A673 (cell line): Measurements from ENCODE around the gene SCMH1.

Experiments
- EZH2 ChIP-seq: fragments of 200-600 bp; sonication (generic); IDR thresholded peaks from 2 replicates; pipeline ENCODE4 v1.6.1; 2017; ENCODE audit warnings: borderline replicate concordance, low read depth, mild to moderate bottlenecking, mixed read lengths, antibody characterized with exemption, low read length; ENCODE audit not compliant: poor library complexity, severe bottlenecking
- TF ChIP-seq, protein P1 (sequence below): fragments of 300-800, 200-600 bp; sonication (generic); conservative IDR thresholded peaks from 2 replicates; pipeline ENCODE4 v1.5.1; 2017; ENCODE audit warnings: low read depth, mild to moderate bottlenecking, antibody characterized with exemption, low read length, moderate library complexity, mixed read lengths

DNA sequence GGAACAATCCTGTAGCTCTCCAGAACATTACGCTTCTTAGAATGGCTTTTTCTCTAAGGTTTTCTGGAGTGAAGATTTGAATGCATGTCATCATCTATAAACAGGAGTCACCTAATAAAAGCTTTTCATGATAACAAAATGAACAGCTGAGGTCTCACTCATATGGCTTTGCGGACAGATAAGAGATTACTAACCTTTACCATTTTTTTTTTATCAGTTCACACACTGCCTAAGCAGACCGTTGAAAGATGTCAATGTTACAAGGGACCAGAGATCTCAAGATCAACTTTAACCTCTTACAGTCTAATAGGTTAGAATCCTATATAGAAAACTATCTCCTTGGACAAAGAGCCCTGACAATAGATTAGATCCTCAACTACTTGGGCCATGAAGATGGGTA, 41.4 kb downstream of the SCMH1 start:
- TF ChIP-seq, protein P1, sequence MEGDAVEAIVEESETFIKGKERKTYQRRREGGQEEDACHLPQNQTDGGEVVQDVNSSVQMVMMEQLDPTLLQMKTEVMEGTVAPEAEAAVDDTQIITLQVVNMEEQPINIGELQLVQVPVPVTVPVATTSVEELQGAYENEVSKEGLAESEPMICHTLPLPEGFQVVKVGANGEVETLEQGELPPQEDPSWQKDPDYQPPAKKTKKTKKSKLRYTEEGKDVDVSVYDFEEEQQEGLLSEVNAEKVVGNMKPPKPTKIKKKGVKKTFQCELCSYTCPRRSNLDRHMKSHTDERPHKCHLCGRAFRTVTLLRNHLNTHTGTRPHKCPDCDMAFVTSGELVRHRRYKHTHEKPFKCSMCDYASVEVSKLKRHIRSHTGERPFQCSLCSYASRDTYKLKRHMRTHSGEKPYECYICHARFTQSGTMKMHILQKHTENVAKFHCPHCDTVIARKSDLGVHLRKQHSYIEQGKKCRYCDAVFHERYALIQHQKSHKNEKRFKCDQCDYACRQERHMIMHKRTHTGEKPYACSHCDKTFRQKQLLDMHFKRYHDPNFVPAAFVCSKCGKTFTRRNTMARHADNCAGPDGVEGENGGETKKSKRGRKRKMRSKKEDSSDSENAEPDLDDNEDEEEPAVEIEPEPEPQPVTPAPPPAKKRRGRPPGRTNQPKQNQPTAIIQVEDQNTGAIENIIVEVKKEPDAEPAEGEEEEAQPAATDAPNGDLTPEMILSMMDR = no peak
- TF ChIP-seq EZH2 = no peak
